ENCODE measurements around the gene IFITM2. TPM values are rescaled to one million over a fixed set of nuclear protein-coding genes. Genes with fewer than 3 reads are reported as not detected.
A peak's percentile ranks its signal among the peaks of the same experiment; 100 is the strongest.
"Not testable (repeated sequence)": the region's sequence is repeated elsewhere in the genome, so short reads cannot be mapped to it uniquely, and the experiment has no call there.

Gene IFITM2
- polyA plus RNA-seq, 4 donors: 157 to 239 (median 215) TPM

- DNase-seq (ENCODE audit: low read depth in 4 of 4, low spot score in 3 of 4): peak in 2 of 4 donors; percentile 65 to 67
Measured at GRCh38 chr11:304915-305843, 2.4 kb upstream of the IFITM2 start.

GRCh38 chr11:305844-306211, 1.8 kb upstream of the IFITM2 start:
- DNase-seq (ENCODE audit: low read depth in 4 of 4, low spot score in 3 of 4): no peak

- no peak for DNase-seq (ENCODE audit: low read depth in 4 of 4, low spot score in 3 of 4)
Measured at GRCh38 chr11:306645-307371, 808 bp upstream of the IFITM2 start.

GRCh38 chr11:308740-309665, 1.4 kb downstream of the IFITM2 start:
- DNase-seq (ENCODE audit: low read depth in 4 of 4, low spot score in 3 of 4): not testable (repeated sequence)

GRCh38 chr11:309979-310572, 2.5 kb downstream of the IFITM2 start:
- DNase-seq (ENCODE audit: low read depth in 4 of 4, low spot score in 3 of 4): not testable (repeated sequence)

- not testable (repeated sequence) for DNase-seq (ENCODE audit: low read depth in 4 of 4, low spot score in 3 of 4)
Measured at GRCh38 chr11:311013-311748, 3.6 kb downstream of the IFITM2 start.

- DNase-seq (ENCODE audit: low read depth in 4 of 4, low spot score in 3 of 4): no peak
Measured at GRCh38 chr11:312092-312816, 4.6 kb downstream of the IFITM2 start.

GRCh38 chr11:313304-313786, 5.7 kb downstream of the IFITM2 start:
- DNase-seq (ENCODE audit: low read depth in 4 of 4, low spot score in 3 of 4): no peak

- DNase-seq (ENCODE audit: low read depth in 4 of 4, low spot score in 3 of 4): peak in 1 of 4 donors; percentile 66
Measured at GRCh38 chr11:313787-314553, 6.4 kb downstream of the IFITM2 start, which contains the start of gene IFITM1. Gene IFITM1 (plus strand): TSS chr11:314040. CDS start chr11:314171, 131 bp downstream.

GRCh38 chr11:314554-314875, 6.9 kb downstream of the IFITM2 start:
- not testable (repeated sequence) for DNase-seq (ENCODE audit: low read depth in 4 of 4, low spot score in 3 of 4)

GRCh38 chr11:315051-315481, 7.5 kb downstream of the IFITM2 start:
- DNase-seq (ENCODE audit: low read depth in 4 of 4, low spot score in 3 of 4): no peak

GRCh38 chr11:315516-315994, 7.9 kb downstream of the IFITM2 start:
- DNase-seq (ENCODE audit: low read depth in 4 of 4, low spot score in 3 of 4): no peak

GRCh38 chr11:316031-316701, 8.6 kb downstream of the IFITM2 start:
- no peak for DNase-seq (ENCODE audit: low read depth in 4 of 4, low spot score in 3 of 4)

GRCh38 chr11:316891-317301, 9.3 kb downstream of the IFITM2 start:
- no peak for DNase-seq (ENCODE audit: low read depth in 4 of 4, low spot score in 3 of 4)

GRCh38 chr11:317668-318404, 10.2 kb downstream of the IFITM2 start:
- DNase-seq (ENCODE audit: low read depth in 4 of 4, low spot score in 3 of 4): not testable (repeated sequence)

- not testable (repeated sequence) for DNase-seq (ENCODE audit: low read depth in 4 of 4, low spot score in 3 of 4)
Measured at GRCh38 chr11:318405-319120, 10.9 kb downstream of the IFITM2 start.

Measured in left renal pelvis (tissue), 4 donors.